VCaP (cell line): ENCODE data around the gene ROBO4.

ENCODE experiments used
- H3K27ac ChIP-seq: fragments of 450-650 bp; 2 replicates; pipeline ENCODE4 v1.5.1; 2017
- TF ChIP-seq, protein P1 (sequence below): fragments of 450-650 bp; conservative IDR thresholded peaks from 2 replicates; pipeline ENCODE4 v1.5.1; 2017; ENCODE audit warnings: mild to moderate bottlenecking, moderate library complexity

Gene ROBO4

DNA sequence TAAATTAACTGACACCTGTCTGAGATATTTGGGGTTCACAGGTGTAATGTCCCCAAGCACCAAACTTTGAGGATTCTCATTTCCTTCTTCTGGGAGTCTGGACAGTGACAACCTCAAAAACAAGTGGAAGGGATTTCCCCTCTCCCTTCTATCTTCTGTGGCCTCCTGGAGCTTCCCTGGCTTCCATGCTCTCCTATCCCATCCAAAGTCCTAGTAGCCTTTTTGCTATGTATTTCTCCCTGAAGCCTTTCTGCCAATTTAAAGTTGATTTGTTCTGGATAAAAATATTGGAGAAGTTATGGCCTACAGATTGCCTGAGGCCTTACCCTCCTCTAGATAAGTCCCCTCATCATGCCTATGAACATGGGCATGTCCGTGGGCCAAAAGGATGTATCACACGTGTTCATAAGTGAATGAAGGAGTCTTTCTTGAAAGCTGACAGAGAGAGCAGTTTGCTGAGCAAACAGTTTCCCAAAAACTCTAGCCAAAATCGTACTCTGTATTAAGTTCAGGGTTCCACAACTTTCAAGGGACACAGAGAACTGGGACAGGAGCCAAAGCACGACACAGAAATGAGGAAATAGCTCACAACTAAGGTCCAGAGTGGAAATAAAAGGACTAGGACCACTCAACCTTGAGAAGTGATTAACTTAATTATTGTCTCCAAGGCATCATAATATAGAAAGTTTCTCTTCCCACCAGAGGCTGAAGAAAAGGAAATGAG lies 31.4 kb upstream of the ROBO4 start:
- TF ChIP-seq, protein P1, sequence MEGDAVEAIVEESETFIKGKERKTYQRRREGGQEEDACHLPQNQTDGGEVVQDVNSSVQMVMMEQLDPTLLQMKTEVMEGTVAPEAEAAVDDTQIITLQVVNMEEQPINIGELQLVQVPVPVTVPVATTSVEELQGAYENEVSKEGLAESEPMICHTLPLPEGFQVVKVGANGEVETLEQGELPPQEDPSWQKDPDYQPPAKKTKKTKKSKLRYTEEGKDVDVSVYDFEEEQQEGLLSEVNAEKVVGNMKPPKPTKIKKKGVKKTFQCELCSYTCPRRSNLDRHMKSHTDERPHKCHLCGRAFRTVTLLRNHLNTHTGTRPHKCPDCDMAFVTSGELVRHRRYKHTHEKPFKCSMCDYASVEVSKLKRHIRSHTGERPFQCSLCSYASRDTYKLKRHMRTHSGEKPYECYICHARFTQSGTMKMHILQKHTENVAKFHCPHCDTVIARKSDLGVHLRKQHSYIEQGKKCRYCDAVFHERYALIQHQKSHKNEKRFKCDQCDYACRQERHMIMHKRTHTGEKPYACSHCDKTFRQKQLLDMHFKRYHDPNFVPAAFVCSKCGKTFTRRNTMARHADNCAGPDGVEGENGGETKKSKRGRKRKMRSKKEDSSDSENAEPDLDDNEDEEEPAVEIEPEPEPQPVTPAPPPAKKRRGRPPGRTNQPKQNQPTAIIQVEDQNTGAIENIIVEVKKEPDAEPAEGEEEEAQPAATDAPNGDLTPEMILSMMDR, result no peak
- no peak overlapping the region for H3K27ac ChIP-seq

DNA sequence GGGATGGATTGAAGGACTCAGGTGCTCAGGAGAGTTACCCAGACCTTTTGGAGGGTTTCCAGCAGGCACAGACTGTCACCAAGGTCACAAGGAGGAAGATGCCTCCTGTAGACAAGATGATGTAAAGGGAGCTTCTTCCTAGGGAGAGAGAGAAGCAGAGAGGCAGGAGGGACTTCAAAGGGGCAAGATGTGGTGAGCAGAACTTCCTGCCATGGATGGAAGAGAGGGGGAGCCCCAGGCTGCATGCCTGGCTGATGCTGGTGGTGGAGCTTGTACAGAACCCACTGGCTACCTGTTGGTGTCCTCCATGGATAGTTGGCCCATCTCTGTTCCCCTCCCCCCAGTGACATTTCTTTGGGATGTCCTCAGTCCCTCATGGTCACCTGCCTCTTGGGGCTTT lies 25.6 kb upstream of the ROBO4 start:
- TF ChIP-seq, protein P1, result no peak
- H3K27ac ChIP-seq, result no peak overlapping the region

DNA sequence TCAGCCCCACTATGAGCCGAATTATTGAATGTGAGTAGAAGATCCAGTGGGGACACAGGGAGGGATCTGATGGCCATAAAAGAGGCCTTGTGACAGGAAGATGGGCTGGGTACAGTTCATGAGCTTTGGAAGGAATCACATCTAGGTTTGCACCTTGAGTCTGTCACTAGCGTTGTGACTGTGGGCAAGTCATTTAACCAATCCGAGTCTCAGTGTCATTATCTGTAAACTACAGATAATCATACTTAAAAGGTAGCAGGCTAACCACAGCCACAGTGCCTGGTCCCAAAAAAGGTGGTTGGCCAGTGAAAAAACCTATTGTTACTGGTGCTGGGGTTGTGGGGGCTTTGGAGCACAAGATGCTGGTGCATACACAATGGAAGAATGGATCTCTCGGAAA lies 25.2 kb upstream of the ROBO4 start:
- H3K27ac ChIP-seq, result no peak overlapping the region
- TF ChIP-seq, protein P1, result no peak

- no peak overlapping the region for H3K27ac ChIP-seq
- TF ChIP-seq, protein P1, result no peak
Observed at GRCh38 chr11:124920870-124921609, 23.4 kb upstream of the ROBO4 start.

- no peak overlapping the region for H3K27ac ChIP-seq
- TF ChIP-seq, protein P1, result no peak
Observed at GRCh38 chr11:124920356-124920755, 22.7 kb upstream of the ROBO4 start.

GRCh38 chr11:124919898-124920297 lies 22.2 kb upstream of the ROBO4 start:
- TF ChIP-seq, protein P1, result no peak
- no peak overlapping the region for H3K27ac ChIP-seq

GRCh38 chr11:124918950-124919349 lies 21.3 kb upstream of the ROBO4 start, which contains the start of gene HEPN1:
Gene HEPN1, plus strand, starts transcription at chr11:124919250.
- TF ChIP-seq, protein P1, result no peak
- no peak within 1 kb of the TSS for H3K27ac ChIP-seq
